HG03175 (cell line): ENCODE measurements around the gene KCTD21.
"Not testable (repeated sequence)": the region's sequence is repeated elsewhere in the genome, so short reads cannot be mapped to it uniquely, and the experiment has no call there.

ENCODE experiments used
- ATAC-seq: cut with Tn5 transposase; IDR thresholded peaks from one replicate; pipeline ENCODE4 v1.9.1; 2021; ENCODE audit warnings: mild to moderate bottlenecking, moderate library complexity; ENCODE audit not compliant: unreplicated experiment

The KCTD21 gene

DNA sequence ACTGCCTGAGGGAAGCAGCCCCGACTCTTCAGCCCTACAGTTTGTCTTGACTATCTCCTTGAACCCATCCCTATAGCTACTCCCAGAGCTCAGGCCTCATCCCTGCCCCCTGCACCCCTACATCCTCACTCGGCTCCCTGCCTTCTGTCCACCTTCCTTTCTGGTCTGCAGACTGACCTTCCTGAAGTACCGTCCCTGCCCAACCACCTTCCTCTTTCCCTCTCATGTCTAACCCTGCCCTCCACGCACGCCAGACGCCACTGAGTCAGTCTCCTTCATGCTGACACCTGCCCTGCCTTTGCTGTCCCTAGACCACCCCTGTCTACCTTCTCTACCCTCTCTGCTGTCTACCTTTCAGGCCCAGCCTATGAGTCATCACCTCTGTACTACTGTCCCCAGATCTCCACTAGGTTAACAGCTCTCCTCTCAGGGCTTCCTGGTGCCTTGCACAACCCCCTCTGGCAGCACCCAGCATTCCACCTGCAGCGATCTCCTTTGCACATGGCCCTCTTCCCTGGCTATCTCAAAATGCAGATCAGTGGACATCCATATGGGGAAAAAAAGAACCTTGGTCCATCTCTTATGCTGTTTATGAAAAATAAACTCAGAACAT lies 8.9 kb downstream of the KCTD21 start:
- no peak for ATAC-seq

DNA sequence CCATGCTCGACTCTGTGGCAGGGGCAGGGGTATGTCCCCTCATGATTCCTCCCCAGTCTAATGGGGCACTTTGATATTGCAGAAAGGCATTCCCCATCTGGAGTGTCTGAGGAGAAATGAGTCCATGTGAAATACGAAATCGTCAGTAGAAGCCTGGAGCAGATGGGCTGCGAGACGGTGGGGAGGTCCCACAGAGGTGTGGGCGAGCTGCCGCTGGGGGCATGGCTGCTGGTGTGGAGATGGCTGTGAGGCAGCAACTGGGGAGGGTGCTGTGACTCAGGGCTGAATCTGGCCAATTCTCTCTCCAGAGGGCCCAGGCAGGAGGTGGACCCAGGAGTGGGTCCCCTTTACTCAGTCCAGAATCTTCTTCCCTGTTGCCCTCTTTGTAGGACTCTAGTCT lies 11.2 kb downstream of the KCTD21 start:
- ATAC-seq: no peak

DNA sequence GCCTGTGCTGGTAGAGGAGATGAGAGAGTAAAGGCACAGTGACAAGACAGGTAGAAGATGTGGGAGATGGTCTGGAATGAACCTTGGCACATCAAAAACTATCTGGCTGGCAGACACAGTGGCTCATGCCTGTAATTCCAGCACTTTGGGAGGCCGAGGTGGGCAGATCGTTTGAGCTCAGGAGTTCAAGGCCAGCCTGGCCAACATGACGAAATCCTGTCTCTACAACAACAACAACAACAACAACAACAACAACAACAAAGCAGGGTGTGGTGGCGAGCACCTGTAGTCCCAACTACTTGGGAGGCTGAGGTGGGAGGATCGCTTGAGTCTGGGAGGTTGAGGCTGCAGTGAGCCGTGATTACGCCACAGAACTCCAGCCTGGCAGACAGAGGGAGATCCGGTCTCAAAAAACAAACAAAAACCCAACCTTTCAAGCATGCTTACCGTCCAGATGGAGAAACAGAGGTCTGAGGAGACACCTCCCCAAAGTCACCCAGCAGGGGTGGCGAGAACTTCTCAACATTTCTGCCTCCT lies 11.8 kb downstream of the KCTD21 start:
- ATAC-seq: no peak

DNA sequence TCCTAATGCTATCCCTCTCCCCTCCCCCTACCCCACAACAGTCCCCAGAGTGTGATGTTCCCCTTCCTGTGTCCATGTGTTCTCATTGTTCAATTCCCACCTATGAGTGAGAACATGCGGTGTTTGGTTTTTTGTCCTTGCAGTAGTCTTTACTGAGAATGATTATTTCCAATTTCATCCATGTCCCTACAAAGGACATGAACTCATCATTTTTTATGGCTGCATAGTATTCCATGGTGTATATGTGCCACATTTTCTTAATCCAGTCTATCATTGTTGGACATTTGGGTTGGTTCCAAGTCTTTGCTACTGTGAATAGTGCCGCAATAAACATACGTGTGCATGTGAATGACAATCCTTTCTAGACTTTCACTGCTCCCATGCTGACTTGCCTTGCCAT lies 12.6 kb downstream of the KCTD21 start:
- ATAC-seq: not testable (repeated sequence)

DNA sequence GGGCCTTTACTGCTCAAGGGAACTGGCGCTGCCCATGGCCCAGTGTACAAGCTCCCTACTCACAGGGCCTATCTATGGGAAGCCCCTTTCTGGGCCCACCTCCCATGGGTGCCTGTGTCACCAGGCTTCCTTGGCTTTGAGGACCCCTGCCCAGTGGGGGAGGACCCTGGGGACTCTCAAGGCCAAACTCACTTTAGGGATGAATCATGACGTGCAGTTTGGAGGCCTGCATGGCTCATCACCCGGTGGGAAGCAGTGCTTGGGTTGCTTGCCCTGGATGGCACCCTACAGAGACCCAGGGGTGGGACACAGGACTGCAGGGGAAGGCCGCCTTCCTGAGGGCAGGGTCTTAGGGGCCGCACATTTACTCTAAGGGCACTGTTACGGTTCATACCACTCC lies 16.5 kb downstream of the KCTD21 start:
- no peak for ATAC-seq

DNA sequence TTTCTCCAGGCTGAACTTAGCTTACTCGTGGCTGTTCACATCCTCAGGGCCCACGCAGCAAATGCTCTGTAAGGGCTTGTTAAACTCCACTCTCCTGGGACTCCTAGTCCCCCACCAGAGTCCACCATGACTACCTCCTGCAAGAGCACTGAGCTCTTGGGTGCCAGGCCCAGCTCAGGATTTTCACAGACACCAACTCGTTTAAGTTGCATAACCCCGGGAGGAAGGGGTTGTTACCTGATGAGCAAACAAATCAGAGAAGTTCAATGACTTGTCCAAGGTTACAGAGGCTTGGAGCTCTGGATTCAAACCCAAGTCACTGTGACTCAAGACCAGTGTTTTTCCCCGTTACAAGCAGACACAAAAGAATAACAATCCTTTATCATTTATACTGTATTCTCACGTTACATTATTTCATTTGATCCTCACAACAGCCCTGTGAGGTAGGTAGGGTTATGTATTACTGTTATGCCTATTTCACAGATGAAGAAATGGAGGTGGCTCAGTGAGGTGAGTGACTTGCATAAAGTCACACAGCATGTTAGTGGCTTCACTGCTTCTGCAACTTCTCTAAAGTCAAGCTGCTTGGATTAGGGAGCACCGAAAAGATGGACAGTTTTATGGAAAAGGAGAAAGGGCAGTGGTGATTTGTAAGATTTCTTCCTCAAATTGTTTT lies 17.4 kb downstream of the KCTD21 start:
- ATAC-seq: no peak

DNA sequence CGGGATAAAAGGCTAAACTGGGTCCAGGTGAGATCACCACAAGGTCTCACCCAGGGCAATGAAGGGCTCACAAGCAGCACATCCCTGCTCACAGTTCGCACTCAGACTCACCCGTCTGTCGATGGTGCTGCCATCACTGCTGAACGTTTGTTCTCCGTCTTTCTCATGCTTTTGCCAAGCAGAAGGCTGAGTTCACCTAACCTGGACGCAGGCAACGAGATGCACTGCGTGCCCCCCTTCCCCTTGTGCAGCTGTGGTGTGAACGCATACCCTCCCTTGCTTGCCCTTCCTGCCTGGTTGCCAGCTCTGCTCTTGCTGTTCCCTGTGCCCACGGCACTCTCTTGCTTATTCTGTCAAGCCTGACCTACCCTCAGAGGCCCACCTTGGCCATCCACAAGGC lies 18.0 kb downstream of the KCTD21 start:
- ATAC-seq: no peak

DNA sequence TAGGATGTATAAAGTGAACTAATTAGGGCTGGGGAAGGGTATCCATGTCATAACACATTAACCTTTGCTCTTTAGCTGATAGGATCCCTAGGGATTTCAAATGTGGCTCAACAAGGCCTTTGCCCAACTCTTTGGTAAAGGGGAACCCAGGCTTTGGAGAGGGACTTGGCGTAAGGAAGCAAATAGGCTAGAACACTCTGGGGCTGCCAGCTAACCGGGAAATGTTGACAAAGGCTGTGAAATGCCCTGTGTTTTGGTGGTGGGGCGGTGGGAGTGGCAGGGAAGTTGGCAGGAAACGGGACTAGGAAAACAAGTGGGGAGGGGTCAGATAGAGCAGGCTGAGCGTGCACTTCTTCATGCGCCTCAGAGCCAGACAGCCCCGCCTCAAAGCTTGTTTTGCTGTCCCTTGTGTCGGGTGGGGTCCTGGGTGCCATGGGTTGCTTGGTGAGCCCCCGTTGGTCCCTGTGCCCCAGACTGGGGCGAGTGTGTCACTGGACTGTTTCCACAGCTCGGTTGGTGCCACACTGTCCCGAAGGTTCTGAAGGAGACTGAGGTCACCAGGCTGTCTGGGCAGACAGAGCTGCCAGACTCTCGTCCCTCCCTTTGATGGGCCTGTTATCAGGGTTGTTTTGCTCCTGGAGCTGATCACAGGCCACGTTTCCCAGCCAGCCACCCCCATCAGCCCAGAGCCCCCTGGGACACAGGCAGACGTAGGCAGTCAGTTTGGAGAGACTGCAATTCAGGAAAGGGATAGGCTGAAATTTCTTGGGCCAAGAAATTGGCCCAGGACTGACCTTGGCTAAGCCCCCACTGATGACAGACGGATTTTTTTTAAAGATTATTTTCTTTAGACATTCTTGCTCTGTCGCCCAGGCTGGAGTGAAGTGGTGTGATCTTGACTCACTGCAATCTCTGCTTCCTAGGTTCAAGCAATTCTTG lies 19.6 kb downstream of the KCTD21 start:
- ATAC-seq: no peak

DNA sequence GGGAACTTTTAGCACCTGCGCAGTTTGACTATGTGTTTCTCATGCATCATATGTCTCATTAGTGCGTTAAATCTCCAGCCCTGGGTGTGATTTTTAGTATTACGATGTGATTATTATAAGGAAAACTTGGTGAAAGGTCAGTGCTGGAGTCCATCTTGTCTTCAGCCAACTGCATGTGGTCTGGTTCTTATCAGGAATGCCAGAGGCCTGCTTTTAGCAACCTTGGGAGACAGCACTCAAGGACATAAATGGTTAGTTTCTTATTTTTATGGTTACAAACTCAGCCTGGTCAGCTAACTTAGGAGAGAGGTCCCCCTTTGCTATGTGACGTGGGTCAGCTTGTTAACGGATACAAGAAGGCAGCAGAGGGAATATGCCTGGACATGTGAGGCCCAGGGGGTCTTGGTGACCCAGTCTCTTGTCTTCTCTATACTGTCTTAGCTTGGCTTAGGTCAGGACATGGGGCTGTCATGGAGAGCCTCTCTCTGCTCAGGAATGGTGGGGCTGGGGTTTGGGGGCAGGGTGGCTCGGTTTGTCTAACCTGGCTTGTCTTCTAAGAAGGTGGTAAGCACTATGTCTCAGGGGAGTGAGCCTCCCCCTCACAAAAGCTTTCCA lies 21.5 kb downstream of the KCTD21 start:
- ATAC-seq: no peak

DNA sequence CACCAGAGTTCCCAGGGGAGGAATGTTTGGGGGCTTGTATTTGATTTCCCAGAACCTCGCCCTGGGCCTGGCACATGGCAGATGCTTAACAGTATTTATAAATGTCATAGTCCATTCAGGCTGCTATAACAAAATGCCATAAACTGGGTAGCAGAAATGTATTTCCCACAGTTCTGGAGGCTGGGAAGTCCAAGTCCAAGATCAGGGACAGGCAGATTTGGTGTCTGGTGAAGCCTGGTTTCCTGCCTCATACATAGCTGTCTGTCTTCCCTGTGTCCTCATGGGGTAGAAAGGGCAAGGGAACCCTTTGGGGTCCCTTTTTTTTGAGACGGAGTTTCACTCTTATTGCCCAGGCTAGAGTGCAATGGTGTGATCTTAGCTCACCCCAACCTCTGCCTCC lies 24.0 kb downstream of the KCTD21 start:
- no peak for ATAC-seq

DNA sequence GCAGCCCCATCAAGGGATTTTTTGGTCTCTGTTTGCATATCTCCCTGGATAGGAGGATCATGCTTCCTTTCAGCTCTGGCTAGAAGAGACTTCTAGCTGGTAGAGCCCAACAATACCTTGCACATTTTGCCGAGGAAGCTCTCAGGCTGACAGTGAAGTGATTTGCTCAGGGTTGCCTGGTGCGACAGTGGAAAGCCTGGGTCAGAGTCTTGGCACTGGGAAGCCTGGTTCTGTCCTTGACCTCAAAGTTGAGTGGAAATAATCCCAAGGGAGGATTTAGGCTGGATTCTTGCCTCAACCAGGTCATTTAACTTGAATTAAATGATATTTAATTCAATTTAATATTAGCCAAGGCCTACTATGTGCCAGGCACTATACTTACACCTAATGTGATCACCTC lies 24.6 kb downstream of the KCTD21 start:
- no peak for ATAC-seq

DNA sequence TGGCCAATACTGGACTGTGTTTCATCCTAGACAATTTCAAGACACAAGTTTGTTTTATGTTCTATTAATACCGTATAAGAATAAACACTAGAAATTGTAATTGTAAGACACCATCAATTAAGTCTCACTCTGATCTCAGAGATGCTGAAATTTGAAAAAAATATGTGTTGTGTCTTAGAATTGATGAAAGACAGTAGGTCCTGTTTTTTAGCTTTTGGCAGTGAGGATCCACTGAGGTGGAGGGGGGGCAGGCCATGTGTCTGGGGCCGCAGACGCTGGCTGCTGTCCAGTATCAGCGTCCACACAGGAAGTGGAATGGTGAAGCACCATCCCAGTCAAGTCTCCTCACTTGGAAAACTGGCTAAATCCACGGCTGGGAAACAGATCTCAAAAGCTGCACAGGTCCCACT lies 26.5 kb downstream of the KCTD21 start:
- no peak for ATAC-seq

DNA sequence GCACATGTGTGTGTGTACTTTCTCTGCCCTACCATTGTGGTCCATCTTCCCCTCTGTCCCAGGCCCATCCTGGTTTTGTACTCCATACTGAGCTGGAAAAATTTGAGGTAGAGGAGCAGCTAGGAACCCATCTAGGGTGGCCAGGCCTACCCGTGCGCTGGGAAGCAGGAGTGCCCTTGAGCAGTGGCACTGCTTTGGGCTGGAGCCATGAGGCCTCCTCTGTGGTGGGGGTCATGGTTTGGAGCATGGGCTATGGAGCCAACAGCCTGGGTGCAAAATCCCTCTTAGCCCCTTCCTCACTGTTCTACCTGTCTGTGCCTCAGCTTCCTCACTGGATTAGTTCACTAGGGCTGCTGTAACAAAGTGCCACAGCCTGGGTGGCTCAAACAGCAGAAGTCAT lies 27.1 kb downstream of the KCTD21 start:
- no peak for ATAC-seq

DNA sequence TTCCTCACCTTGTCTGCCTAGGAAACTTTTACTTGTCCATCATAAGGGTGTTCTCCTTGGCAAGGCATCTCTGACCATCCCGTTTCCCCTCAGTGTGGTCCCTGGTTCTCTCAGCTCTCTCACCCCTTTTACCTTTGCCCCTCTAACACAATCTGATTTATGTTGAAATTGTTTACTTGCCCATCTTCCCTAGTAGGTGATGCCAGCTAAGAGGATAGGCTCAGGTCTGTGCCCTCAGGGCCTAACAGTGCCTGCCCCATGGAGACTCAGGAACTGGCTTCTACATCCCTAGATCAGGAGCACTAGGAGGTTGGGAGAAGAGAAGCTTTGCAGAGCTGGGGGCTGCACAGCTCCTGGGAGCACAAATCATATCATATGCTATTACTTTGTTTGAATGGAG lies 27.9 kb downstream of the KCTD21 start:
- no peak for ATAC-seq

DNA sequence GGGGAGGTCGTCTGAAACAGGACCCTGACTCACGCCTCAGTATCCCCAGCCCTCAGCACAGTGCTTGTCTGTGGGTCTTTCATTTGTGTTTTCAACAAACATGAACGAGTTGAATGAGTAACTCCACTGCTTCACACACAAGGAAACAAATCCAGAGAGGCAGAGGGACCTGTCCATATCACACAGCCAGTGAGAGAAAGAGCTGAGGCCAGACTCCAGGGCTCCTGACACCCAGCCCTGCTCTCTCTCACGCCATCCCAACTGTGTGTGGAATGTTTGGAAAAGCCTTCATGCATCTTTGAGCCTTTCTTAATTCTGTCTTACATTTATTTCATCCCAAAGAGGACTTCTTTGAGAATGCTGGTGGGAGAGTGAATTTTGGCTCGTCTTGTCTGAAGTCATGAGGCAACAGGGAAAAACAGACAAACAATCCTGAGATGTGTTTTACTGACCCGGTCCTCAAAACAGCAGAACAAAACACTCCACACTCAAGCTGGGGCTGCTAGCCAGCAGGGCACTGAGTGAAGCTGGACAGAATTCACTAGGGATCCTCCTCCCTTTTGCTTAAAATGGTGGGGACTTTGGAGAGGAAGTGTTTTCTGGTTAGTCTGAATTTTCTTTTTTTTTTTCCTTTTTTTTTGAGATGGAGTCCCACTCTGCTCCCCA lies 29.3 kb downstream of the KCTD21 start:
- no peak for ATAC-seq

DNA sequence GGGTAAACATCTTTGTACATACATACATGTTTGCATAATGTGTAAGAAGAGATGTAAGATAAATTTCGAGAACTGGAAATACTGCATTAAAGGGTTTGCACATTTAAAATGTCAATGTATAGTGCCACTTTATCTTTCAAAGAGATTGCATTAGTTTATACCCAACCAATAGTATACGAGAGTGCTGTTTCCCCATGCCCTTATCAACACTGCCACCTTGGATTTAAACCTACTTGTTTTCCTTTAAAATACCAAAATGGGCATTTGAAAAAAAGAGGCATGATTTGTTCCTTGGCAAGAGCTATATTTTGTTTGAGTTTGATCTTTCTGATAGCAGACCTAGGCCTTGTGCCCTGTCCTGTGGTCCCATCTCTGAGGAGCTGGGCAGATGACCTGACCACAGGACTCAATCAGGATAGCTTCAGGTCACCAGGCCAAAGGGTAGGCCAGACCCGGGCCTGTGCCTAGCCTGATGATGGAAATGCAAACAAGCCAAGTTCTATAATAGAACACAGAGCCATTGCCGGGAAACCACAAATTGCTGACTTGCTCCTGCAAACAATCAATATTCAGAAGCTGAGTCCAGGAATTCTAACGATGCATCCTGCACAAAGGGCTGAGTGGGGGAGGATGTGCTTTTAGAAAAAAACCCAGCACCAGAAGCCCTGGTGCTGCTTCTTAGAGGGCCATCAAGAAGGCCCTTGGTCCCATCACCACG lies 32.1 kb downstream of the KCTD21 start:
- no peak for ATAC-seq

DNA sequence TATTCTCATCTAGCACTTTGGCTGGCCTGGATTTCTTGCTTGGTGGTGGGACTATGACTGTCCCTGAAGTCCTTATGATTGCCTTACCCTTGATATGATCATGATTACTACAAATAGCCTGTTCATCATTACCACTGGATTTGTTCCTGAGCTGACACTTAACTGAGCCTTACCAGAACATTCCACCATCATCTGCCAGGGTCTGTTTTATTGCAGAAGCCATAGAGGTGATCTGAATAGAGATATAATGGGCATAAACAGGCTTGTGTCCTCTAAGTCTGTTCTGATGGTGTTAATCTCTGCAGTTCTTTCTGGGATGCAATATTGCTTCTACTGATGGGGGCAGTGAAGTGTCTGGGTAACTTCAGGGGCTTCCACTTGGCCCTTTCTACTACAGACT lies 36.6 kb downstream of the KCTD21 start:
- no peak for ATAC-seq

DNA sequence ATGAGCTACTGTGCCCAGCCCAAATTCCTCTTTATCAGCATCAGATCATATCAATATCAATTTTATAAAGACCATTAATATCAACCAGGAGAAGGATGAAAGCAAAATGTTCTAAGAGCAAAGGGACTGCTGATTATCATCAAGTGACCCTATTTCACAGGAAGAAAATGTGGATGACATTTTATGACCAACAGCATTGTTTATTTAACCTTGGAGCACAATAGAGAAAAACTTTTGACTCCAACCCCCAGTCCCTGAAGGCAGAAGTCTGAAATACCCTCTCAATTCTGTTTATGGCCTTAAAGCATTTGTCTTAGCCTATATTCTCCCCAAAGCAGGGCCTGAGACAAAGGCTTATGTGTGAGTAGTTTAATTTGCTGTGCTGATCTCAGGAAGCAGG lies 37.7 kb downstream of the KCTD21 start:
- ATAC-seq: no peak

DNA sequence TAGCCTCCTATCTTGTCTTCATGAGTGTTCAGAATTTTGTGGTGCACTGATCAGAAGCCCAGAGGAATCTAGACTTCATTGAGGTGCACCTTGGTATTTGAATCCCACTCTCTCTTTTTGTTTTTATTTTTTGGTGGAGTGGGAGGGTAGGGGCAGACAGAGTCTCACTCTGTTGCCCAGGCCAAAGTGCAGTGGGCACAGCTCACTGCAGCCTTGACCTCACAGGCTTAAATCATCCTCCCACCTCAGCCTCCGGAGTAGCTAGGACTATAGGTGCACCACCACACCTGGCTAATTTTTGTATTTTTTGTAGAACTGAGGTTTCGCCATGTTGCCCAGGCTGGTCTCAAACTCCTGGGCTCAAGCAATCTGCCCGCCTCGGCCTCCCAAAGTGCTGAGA lies 38.1 kb downstream of the KCTD21 start:
- no peak for ATAC-seq

DNA sequence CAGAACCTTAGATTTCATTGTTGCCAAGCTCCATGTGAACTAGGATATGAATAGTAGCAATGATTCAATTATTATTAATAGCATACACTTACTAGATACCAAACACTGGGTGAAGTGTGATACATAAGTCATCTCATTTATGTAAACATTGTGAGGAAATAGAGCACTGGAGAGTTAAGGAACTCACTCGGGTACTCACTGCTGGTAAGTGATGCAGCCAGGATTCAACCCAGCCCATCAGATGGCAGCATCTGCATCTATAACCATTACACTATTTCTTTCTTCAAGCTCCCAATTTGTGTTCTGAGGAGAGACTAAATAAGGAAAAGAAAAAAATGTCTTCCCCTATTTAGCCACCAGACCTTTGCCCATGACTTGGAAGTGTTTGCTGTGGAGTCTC lies 38.8 kb downstream of the KCTD21 start:
- no peak for ATAC-seq
